ENCODE data around the gene PHACTR3. TPM values are rescaled to one million over a fixed set of nuclear protein-coding genes. Genes with fewer than 3 reads are reported as not detected.

PHACTR3 gene
- total RNA-seq, 4 donors from 2014 or later, result 0.26 to 3.2 (median 0.57) TPM

GRCh38 chr20:59858425-59858824 lies 254.1 kb downstream of the PHACTR3 start:
- H3K27me3 ChIP-seq, result no peaks in the 10 kb centered on the region
- H3K27ac ChIP-seq, result no peak overlapping the region
- intact Hi-C loops (cut with DNase I; ENCODE audit: low total_unique reads), result no loop called here
- no peaks in the 10 kb centered on the region for H3K9me3 ChIP-seq
- TF ChIP-seq POLR2A (IDR thresholded peaks at IDR 0.05), result no peak
- TF ChIP-seq CTCF (IDR thresholded peaks at IDR 0.05), result no peak
- H3K36me3 ChIP-seq, result no peaks in the 10 kb centered on the region
- no peak overlapping the region for H3K4me3 ChIP-seq
- DNase-seq, result no peak
- no peaks in the 10 kb centered on the region for H3K4me1 ChIP-seq

- Histone ChIP-seq H3K27me3 (no peaks in the 10 kb centered on the region), H3K27ac (no peak overlapping the region), H3K4me1 (no peaks in the 10 kb centered on the region), H3K4me3 (no peak overlapping the region), H3K36me3 (no peaks in the 10 kb centered on the region), H3K9me3 (no peaks in the 10 kb centered on the region)
- DNase-seq, result no peak
- intact Hi-C loops (cut with DNase I; ENCODE audit: low total_unique reads), result no loop called here
- no peak for TF ChIP-seq CTCF (IDR thresholded peaks at IDR 0.05)
- TF ChIP-seq POLR2A (IDR thresholded peaks at IDR 0.05), result no peak
Measured at GRCh38 chr20:59861401-59861800, 257.1 kb downstream of the PHACTR3 start.

- H3K4me3 ChIP-seq, result no peak overlapping the region
- H3K27ac ChIP-seq, result no peak overlapping the region
- no peaks in the 10 kb centered on the region for H3K4me1 ChIP-seq
- H3K27me3 ChIP-seq, result no peaks in the 10 kb centered on the region
- no peak for DNase-seq
- no peaks in the 10 kb centered on the region for H3K36me3 ChIP-seq
- intact Hi-C loops (cut with DNase I; ENCODE audit: low total_unique reads), result no loop called here
- TF ChIP-seq POLR2A (IDR thresholded peaks at IDR 0.05) (no peak), CTCF (IDR thresholded peaks at IDR 0.05) (no peak)
- no peaks in the 10 kb centered on the region for H3K9me3 ChIP-seq
Measured at GRCh38 chr20:59863058-59863457, 258.7 kb downstream of the PHACTR3 start.

GRCh38 chr20:59864726-59865125 lies 260.4 kb downstream of the PHACTR3 start:
- no peak for DNase-seq
- Histone ChIP-seq H3K27me3 (no peaks in the 10 kb centered on the region), H3K4me3 (no peak overlapping the region), H3K9me3 (no peaks in the 10 kb centered on the region), H3K36me3 (no peaks in the 10 kb centered on the region), H3K27ac (no peak overlapping the region), H3K4me1 (no peaks in the 10 kb centered on the region)
- intact Hi-C loops (cut with DNase I; ENCODE audit: low total_unique reads), result no loop called here
- TF ChIP-seq CTCF (IDR thresholded peaks at IDR 0.05), result no peak
- no peak for TF ChIP-seq POLR2A (IDR thresholded peaks at IDR 0.05)

GRCh38 chr20:59866338-59866737 lies 262.0 kb downstream of the PHACTR3 start:
- no peak overlapping the region for H3K4me3 ChIP-seq
- no peaks in the 10 kb centered on the region for H3K27me3 ChIP-seq
- no peak for DNase-seq
- intact Hi-C loops (cut with DNase I; ENCODE audit: low total_unique reads), result no loop called here
- H3K9me3 ChIP-seq, result no peaks in the 10 kb centered on the region
- TF ChIP-seq POLR2A (IDR thresholded peaks at IDR 0.05), result no peak
- no peak for TF ChIP-seq CTCF (IDR thresholded peaks at IDR 0.05)
- no peaks in the 10 kb centered on the region for H3K4me1 ChIP-seq
- H3K27ac ChIP-seq, result no peak overlapping the region
- no peaks in the 10 kb centered on the region for H3K36me3 ChIP-seq
